GM21515 (cell line): ENCODE data around the gene PFKFB3.
"Not testable (repeated sequence)": the region's sequence is repeated elsewhere in the genome, so short reads cannot be mapped to it uniquely, and the experiment has no call there.

Experiments
- ATAC-seq: cut with Tn5 transposase; IDR thresholded peaks from one replicate; pipeline ENCODE4 v1.9.1; 2021; ENCODE audit not compliant: unreplicated experiment

Gene PFKFB3

DNA sequence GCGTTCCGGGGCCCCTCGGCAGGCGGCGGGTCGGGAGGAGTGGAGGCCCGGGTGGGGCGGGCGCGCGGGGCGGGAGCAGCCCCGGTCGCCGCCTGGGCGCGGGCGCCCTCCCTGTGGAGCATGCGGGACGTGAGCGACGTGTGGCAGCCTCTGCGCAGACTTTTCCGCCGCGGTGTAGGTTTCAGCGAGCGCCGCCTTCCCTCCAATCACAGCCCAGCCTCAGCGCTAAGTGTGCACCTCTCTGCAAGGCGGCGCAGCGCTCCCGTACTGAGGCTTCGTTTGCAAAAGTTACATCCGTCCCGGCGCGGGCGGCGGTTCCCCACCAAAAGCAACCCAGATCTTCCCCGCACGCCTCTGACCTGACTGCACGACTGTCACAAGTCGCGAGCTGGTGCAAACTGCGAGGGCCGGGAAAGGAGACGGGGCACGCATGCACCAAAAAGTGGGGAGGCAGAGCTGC is 1.2 kb upstream of the PFKFB3 start:
- ATAC-seq, result peak; percentile 48

DNA sequence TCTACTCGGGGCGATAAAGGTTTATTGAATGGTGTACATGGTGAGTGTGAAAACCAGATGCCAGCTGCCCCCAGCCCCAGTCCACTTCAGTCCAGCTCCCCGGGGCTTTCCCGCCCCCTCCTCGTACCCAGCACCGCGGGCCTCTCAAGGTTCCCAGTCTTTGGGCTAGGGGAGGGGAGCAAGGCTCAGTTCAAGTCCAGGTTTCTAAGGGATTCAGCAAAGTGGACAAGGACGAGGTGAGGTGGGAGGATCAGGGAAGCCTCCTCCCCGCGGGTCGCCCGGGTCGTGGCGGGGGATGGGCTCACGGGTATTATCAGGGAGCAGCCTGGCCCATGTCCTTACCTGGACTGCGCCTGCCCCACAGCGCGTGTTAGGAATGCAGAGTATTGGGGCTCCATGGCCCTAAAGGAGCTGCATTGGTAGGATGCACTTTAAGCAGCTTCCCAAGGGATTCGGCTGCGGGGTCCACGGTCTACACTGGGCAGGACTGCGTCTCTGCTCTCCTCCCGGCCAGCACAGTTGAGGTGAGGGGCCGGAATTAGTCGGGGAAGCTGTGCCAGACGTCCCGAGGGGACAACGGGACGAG is 541 bp upstream of the PFKFB3 start:
- ATAC-seq, result peak; percentile 0

DNA sequence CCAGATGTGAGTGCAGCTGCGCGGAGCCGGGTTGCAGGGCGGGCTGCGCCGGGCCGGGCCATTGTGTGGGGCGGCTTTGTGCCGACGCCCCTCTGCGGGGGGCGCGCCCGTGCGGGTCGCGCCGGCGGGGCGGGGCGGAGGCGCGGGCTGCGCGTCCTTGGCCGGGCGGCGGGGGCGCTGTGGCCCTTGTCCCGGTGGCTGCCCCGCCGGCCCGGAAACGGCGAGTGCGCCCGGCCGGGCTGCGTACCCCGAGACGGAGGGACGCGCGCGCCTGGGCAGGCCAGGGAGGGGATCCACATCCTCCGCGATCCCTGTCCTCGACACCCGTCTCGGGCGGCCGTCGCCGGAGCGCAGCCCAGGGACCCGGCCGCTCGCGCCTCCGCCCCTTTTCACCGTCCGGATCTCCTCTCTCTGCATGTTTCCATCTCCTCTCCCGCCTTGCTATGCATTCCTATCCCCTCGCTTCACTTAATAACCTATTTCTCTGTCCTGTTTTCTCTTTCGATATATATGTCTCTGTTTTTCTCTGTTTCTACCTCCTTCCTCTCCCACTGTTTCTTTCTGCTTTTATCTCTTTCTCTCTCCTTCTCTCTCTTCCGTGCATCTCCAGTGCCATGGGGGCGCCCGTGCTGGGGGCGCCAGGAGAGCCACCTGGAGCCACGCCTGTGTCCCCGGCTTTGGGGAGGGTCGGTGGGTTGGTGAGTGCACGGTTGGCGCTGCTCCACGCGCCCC is 765 bp downstream of the PFKFB3 start:
- peak; percentile 52 for ATAC-seq

DNA sequence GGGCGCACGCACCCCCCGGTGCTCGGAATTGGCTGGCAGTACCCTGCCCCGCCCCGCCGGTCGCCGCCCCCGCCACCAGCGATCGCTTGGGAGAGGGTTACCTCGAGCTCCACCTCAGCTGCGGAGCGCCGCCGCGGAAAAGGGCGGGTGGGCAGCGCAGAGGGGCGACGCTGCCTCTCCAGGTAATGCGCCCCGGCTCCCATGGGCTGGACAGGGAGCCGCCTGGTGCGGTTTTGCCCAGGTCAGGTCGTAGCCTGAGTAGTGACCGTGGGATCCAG is 1.3 kb downstream of the PFKFB3 start:
- no peak for ATAC-seq

DNA sequence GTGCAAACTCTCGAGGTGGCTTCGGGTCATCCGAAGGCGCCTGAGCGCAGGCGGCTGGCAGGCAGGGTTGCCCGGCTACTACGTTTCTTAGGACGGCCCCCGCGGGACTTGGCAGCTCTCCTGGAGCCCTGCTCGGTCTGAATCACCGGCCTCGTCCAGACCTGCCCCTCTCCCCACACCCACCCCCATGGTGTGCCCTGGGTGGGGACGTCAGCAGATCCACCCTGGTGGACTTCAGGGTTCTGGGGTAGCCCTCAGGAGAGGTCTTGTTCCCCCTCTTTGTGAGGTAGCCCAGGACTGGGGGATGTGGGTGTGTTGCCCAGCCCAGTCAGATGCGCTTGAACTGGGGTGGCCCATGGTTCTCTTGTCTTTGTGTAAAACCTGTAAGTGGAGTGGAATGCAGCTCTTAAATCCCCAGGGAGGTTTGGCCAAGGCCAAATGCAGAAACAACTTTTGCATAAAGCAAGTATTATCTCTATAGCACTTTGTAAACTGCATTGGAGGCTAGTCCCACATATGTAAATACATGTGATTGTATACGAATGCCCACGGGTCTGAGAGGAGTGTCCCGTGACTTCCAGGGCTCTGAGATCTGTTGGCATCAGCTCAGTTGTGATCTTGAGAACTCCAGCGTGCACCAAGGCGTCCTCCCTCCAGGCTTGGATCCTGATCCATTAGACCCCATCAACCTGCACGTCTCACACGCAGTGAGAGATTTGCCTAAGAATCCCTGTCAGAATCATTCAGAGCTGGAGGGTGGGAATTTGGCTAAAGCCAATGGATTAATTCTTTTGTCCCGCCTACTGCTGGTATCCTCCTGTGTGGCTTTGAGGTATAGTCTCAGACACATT is 1.8 kb downstream of the PFKFB3 start:
- ATAC-seq, result no peak

DNA sequence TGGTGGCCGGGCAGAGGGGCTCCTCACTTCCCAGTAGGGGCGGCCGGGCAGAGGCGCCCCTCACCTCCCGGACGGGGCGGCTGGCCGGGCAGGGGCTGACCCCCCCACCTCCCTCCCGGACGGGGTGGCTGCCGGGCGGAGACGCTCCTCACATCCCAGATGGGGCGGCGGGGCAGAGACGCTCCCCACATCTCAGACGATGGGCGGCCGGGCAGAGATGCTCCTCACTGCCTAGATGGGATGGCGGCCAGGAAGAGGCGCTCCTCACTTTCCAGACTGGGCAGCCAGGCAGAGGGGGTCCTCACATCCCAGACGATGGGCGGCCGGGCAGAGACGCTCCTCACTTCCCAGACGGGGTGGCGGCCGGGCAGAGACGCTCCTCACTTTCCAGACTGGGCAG is 3.8 kb downstream of the PFKFB3 start:
- not testable (repeated sequence) for ATAC-seq

DNA sequence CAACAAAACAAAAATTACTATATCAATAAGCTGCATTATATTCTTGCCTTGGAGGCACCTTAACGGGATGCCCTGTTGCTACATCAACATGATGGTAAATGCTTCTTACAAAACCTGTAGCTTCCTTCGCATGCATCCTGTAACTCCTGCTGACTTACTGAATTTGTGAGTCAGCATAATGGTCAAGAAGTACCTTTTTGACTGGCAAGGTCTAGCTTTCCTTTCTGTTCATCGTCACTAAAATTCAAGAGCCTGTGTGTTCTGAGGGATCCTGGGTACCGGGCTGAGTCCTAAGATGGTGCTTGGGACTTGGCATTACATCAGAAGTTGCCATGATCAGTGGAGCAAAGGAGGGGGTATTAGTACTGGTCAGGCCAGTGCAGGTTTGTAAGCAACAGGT is 4.9 kb downstream of the PFKFB3 start:
- ATAC-seq, result no peak

DNA sequence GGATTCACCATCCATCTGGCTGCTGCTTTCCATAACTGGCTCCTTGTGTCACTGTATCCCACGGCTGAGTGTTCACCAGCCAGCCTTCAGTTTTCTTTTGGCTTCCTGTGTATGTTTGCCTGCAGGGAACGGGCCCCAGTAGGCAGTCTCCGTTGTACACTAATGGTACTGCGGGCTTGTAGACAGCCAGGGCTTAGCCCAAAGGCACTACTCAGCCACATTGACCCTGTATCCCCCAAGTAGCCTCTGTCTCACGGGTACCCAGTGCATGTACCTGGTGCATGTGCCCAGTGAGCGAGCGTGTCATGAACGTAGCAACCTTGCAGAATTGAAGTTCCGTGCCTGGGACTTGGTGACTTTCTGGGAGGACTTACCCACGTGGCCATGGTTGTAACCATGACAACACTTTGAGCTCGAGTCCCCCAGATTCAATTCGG is 6.1 kb downstream of the PFKFB3 start:
- no peak for ATAC-seq

DNA sequence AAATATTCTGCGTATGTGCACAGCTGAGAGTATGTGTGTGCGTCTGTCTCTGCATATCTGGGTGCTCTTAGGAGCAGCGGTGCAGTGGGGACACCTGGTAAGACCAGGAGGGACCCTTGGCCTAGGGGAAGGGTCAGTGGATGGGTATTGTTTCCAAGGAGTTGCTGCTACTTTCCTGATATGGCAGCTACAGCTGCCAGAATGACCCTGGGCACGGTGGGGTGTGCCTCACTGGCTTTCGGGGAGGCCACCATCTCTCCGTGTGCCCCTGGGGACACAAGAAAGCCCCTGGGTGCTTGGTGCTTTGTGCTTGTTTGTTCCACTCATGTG is 8.6 kb downstream of the PFKFB3 start:
- ATAC-seq, result no peak

DNA sequence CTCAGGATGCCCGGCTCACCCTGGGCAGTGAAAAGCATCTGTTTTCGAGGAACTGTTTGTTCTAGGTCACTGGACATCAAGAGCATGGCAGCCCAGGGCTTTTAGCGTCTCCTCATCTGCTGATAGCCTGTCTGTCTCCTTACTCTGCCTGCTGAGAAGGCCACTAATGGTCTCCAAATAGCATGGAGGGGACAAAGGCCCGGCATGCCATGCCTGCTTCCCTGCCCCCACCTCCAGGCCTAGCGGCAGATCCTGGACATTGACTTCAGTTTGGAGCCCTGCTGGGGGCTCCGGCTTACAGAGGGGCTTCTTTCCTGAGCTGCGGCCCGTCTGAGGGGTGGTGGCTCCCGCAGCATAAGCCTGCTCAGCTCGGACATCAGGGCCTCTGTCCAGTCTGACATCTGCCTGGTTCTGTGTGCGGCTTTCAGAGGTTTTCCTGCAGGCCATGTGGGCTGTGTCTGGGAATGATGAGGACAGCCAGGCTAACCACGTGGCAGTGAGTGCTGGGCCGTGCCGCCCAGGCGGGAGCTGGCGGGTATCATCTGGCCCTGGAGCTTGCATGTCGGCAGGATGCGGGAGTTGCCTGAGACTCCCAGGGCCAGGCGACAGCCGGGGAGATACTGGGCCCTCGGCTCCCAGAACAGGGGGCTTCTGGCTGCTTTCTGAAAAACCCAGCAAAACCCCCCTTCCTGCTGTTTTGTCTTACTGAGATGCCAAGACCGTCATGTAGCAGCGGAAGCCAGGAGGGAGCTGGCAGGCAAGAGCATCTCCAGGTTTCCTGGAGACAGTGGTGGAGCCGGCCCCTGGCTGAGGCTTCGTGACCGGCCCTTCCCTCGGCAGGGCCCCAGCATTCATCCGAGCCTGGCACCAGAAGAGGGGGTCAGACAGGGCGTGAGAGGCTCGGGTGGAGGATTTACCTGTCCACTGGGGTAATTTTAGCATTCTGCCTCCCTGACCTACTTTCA is 9.2 kb downstream of the PFKFB3 start:
- ATAC-seq, result no peak

DNA sequence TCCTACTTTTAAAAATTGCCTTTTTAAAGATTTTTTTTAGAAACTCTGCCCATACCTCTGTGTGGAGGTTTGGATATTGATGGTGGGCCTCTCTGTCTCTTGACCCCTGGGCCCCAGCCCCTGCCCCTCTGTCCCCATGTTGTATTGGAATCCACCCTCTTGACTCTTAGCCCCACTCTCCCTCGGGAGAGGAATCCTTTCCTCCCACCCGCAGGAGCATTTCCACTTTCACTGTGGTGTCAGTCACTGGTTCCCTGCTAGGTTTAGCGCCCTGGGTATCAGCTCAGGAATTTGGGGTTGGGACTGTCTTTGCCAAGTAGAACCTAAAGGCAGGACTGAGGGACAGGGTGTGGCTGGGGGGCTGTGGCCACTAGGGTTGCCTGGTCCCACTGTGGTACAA is 10.1 kb downstream of the PFKFB3 start:
- ATAC-seq, result no peak

DNA sequence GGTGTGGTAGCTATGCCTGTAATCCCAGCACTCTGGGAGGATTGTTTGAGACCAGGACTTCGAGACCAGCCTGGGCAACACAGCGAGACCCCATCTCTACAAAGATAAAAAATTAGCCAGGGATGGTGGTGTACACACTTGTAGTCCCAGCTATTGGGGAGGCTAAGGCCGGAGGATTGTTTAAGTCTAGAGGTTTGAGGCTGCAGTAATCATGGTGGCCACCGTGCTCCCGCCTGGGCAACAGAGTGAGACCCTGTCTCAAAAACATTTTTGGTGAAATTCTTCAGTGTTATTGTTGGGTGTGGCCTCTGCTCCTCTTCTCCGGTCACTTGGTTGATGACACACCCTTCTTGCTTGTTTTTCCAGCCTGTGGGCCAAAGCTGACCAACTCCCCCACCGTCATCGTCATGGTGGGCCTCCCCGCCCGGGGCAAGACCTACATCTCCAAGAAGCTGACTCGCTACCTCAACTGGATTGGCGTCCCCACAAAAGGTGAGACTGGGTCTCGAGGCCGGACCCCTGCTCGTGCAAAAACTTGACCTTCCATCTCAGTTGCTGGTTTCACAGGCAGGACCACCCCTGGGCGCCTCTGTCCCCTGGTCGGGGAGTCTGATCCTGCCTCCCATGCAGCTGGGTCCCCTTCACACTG is 10.6 kb downstream of the PFKFB3 start:
- ATAC-seq, result no peak

DNA sequence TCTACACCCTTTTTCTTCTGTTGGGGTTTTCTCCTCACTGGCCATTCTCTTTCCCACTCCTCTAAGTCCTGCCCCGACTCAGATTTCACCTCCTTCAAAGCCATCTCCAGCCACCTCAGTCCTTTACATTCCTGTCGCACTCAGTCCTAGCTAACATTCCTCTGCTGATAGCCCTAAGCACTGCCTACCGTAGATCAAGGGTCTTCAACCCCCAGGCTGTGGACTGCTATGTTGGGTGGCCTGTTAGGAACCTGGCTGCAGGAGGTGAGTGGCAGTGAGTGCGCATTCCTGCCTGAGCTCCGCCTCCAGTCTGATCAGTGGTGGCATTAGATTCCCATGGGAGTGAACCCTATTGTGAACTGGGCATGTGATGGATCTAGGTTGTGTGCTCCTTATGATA is 11.2 kb downstream of the PFKFB3 start:
- ATAC-seq, result no peak

DNA sequence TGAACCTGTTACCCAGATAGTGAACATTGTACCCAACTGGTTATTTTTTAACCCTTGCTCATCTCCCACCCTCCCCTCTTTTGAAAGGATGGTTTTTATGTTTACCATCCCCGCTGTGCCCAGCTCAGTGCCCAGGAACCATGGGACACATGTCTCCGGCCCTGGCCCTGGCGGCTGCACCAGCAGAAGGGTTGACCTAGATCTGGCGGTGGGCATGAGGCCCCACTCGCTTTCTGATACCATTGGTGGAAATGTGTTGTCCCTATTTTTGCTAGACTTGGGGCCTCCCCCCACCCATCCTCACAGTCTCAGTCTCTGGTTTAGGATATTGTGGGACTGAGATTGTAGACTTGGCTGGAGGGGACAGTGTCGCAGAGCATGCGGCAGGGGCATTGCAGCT is 11.9 kb downstream of the PFKFB3 start:
- ATAC-seq, result no peak

DNA sequence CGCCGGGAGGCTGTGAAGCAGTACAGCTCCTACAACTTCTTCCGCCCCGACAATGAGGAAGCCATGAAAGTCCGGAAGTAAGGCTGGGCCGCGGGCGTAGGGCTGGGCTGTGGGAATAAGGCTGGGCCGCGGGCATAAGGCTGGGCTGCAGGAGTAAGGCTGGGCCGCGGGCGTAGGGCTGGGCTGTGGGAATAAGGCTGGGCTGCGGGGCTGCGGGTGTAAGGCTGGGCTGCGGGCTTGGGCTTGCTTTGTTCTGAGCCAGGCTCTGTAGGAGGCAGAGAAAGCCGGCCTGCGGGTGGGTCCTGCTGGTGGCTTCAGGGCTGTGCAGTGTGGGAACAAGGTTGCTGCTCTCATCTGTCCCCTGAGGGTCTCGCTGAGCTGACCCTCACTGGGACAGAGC is 12.5 kb downstream of the PFKFB3 start:
- no peak for ATAC-seq

DNA sequence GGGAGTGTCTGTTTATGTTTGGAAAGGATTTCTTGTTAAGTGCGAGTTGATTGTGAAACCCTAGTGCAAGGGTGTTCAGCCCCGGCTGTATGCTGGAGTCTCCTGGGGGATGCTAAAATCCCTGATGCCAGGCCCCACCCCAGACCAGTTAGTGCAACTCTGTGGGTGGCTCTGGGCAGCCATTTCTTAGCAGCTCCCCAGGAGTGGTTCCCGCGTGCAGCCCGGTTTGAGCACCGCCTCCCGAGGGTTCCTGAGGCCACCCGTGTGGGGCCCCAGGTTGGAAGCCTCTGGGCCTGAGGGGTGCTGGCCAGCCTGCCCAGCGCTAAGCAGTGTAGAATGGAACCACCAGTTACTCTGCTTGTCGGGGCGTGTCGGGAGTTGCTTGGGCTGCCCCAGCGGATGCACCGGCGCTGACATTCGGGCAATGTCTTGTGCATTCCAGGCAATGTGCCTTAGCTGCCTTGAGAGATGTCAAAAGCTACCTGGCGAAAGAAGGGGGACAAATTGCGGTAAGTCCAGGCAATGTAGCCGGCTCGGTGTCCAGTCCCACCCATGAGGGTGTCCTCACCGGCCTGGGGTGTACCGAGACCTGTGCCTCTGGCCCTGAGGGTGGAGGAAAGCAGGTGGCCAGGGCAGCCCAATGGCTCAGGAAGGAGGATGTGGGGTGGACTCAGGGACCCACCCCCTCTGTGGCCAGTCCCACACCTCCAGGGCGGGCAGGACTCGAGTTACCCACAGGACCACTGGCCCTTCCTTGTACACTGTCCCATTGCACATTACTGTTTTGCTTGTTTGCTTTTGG is 13.2 kb downstream of the PFKFB3 start:
- no peak for ATAC-seq

DNA sequence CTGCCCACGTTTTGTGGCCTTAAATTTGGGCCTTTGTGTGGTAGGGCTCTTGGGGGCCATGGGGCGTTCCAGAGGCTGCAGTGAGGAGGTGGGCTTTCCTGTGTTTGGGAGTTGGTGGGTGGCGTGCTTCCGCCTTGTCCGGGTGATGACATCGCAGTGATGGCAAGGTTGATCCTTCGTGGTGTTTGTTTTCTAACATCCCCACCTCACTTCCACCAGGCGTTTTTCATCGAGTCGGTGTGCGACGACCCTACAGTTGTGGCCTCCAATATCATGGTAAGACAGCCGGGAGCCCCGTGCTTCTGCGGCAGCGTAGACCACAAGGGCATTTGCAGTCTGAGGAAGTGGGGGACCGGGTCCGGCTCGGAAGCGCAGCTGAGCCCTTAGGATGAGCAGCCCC is 14.2 kb downstream of the PFKFB3 start:
- no peak for ATAC-seq

DNA sequence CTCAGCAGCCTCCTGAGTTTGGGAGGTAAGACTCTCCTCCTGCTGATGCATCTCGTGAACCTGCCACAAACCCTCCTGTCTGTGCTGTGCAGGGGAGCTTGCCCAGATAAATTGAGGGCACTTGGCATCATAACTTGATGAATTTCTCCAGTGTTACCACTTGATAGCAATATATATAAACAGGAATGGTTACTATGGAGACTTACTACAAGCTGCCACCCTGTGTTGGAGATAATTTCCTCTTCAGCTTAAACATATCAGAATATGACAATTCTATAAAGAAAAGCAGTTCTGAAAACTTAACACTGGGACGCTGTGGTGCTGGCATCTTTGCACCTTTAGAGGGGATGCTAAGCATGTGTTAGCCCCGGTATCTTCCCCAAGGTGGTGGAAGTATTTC is 14.9 kb downstream of the PFKFB3 start:
- no peak for ATAC-seq

DNA sequence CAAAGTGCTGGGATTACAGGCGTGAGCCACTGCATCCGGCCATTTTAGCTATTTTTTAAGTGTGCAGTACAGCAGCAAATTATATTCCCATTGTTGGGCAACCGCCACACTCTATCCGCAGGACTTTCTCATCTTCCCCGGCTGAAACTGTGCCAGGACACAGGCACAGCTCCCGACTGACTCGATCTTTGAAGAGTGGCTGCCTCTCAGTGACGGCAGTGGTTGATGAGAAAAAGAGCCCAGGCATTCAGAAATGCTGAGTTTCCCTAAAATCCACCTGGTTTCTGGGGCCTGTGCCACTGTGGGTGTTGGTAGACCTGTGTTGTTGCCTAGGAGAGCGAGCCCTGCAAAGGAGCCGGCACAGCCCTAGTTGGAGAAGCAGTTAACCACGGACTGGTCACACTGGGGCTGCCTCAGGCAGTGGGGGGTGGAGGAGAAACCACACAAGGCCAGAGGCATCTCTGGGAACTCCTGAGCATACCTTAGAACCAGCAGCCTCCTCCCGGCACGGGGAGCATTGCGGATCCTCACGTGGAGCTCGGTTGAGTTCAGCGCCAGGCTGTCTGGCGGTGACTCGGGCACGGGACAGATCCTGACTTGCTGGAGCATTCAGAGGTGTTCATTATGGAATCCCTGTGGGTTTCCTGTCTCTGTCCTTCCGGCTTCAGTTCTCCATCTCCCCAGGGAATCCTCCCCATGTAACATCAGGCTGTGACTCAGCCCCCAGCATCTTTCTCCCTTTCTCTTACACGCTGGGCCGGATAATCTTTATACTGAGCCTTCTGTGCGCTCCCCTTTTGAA is 16.2 kb downstream of the PFKFB3 start:
- ATAC-seq, result no peak
